Mammary epithelial cell (primary cell): ENCODE results near the gene TMEM245.

ENCODE experiments used
- CTCF ChIP-seq, 2 donors: IDR thresholded peaks in 1 of 2; conservative IDR thresholded peaks in 1 of 2; 2 replicates each; pipeline ENCODE4 v1.5.1; 2011 to 2012; ENCODE audit warnings: inconsistent platforms in 2 of 2, low read length in 2 of 2, mild to moderate bottlenecking in 2 of 2, control low read depth in 1 of 2, low read depth in 1 of 2; ENCODE audit not compliant: insufficient read depth in 1 of 2; ENCODE audit errors: extremely low read depth in 1 of 2
- EZH2 ChIP-seq: IDR thresholded peaks from 2 replicates; pipeline ENCODE4 v1.6.1; 2012; ENCODE audit warnings: low read length, inconsistent platforms, borderline replicate concordance

GRCh38 chr9:109120204-109120789 lies 550 bp upstream of the TMEM245 start:
- TF ChIP-seq CTCF (conservative IDR thresholded peaks at IDR 0.05 in 1 of 2, IDR thresholded peaks at IDR 0.05 in 1 of 2; ENCODE audit: extremely low read depth in 1 of 2, insufficient read depth in 1 of 2, low read depth in 1 of 2, low read length in 2 of 2), result no peak
- TF ChIP-seq EZH2, result no peak
